Activated T-helper 1 cell treated with Interleukin-2 at 50 U/mL for 16 hours (primary cell): ENCODE measurements around the gene CCDC180.
"Not testable (repeated sequence)": the region's sequence is repeated elsewhere in the genome, so short reads cannot be mapped to it uniquely, and the experiment has no call there.

Source experiments
- DNase-seq: peaks from one replicate; pipeline ENCODE4 v3.0.0-alpha.2; 2020; ENCODE audit warnings: low read depth

The CCDC180 gene

GRCh38 chr9:97311798-97312500 lies 4.5 kb downstream of the CCDC180 start:
- no peak for DNase-seq

DNA sequence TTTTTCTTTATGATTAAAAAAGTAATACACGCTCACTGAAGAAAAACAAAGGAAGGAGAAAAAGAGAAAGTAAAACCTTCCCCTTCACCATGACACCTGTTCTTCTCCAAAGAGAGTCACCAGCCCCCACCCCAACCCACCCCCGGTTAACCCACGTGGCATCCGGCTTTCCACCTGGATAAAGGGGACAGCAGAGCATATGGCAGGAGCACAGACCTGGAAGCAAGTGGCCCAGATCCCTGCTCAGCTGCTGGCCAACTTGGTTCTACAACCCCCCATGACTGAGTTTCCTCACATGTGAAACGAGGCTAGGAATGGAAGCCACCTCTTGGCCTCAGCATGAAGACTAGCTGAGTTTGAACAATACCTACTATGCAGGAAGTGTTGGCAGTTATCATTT lies 5.1 kb downstream of the CCDC180 start:
- DNase-seq = no peak

DNA sequence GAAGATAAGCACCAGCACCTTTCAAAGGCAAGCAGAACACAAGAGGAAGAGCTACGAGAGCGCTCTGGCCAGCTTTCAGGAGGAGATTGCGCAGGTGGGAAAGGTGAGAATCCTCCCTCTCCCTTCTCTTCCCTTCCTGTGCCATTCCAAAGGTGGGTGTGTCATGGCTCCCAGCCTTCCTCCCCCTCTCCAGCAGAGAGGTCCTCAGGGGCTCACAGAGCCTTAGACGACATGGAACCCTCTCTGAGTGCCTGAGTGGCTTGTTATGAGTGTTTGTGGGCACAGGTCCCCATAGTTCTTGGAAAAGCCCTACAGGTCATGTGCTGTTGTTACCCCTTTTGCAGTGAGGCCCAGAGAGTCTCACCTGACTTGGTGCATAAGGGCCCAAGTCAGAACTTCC lies 5.8 kb downstream of the CCDC180 start:
- DNase-seq = no peak

DNA sequence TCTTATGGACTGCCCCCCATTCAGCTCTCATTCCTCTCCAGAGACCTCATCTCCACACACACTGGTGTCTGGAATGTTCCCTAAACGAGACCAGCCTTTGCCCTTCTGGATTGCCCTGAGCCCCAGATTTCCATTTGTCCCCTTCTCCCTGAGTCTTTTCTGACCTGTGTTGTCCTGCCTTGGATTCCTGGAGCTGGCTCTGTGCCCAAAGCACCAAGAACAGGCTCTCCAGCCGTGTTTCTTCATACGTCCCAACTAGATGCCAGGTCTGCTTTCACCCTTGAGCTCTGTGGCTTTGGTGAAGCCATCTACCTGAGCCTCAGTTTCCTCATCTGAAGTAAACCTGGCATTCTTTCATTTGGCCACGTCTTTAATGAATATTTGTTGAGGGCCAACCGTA lies 6.3 kb downstream of the CCDC180 start:
- no peak for DNase-seq

GRCh38 chr9:97314503-97314902 lies 7.0 kb downstream of the CCDC180 start:
- no peak for DNase-seq

GRCh38 chr9:97315550-97315949 lies 8.1 kb downstream of the CCDC180 start:
- no peak for DNase-seq

DNA sequence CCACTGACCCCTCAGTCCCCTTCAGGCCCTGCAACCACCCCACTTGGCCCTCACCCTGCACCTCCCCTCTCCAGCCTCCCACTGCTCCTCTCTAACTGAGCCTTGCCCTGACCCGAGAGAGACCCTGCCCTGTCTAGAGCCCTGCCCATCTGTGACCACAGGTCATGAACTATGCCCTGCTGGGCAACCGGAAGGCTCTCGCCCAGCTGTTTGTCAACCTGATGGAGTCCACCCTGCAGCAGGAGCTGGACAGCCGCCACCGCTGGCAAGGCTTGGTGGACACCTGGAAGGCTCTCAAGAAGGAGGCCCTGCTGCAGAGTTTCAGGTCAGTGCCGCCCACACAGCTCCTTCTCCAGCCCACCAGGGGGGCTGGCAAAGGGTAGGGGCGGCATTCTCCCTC lies 9.4 kb downstream of the CCDC180 start:
- no peak for DNase-seq

DNA sequence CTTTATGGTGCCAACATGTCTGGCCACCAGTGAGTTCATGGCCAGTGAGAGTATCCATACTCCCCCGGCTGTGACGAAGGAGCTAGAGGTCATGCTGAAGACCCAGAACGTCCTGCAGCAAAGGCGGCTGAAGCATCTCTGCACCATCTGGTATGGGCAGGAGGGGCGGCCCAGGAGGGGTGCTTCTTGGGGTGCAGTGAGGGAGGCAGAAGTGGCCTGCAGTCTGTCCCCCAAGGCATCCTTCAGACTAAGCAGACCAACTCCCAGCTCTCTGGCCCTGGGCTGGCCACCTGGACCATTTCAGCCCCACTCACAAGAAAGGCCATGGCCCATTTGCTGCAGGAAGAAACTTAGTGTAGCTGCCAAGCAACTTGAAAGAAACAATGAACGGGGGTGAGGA lies 11.0 kb downstream of the CCDC180 start:
- DNase-seq = no peak

DNA sequence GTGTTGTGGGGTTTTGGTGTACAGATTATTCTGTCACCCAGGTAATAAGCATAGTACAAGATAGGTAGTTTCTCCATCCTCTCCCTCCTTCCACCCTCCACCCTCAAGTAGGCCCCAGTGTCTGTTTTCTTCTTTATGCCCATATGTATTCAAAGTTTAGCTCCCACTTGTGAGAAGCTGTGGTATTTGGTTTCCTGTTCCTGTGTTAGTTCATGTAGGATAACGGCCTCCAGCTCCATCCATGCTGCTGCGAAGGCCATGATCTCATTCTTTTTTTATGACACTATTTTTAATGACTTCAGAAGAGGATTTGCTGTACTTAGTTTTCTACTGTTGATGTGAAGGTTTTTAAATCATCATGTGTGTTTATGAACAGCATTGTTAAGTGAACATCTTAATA lies 11.9 kb downstream of the CCDC180 start:
- no peak for DNase-seq

DNA sequence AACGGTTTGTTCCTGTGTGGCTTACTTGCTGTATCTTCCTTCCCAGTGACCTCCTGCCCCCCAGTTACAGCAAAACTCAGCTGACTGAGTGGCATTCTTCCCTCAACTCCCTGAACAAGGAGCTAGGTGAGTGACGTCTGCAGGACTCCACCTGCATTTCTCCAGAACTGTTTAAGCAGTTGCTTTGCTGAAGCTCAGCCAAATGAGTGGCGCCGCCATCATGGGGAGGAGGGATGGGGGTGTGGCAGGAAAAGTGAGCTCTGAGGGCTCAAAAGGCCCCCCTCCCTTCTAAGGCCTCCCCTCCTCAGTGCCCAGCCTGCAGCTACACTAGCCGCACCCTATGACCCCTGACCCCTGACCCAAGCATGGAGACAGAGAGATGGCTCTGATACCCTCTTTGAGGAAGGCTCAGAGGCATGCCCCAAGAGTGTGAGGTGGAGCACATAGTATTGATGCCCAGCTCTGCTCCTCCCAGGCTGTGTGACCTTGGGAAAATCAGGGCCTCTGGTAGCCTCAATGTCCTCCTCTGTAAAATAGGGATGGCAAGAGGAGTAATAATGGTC lies 12.7 kb downstream of the CCDC180 start:
- DNase-seq = no peak

DNA sequence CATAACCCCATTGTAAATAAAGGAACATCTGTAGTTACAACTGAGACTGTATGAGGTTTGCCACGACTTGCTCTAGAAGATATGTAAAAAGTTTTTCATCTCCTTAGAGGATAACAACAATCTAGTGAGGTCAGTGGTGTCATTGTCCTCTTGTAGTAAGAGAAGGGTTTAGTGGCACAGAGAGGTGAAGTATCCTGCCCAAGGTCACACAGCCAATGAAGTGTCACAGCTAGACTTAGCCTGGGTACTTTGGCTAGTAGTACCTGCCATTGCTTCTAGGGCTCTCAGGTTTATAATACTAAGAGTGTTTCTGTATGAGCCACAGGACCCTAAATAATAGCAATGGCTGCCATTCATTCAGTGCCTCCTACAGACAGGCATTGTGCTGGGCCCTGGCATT lies 13.8 kb downstream of the CCDC180 start:
- DNase-seq = no peak

DNA sequence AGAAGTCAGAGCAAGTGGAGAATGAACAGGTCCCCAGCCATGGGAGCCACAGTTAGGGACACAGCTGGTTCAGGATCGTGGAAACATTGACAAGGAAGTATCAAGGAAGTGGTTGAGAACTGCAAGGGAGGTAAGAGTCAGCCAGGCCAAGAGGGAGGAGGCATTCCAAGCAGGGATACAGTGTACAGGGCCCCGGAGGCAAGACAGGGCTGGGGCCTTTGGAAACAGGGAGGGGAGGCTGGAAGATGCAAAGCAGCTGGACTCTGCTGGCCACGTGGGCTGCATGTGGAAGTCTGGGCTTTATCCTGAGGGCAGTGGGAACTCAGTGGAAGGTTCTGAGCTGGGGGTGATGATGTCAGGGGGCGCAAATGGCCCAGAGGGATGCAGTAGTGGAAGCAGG lies 14.2 kb downstream of the CCDC180 start:
- no peak for DNase-seq

DNA sequence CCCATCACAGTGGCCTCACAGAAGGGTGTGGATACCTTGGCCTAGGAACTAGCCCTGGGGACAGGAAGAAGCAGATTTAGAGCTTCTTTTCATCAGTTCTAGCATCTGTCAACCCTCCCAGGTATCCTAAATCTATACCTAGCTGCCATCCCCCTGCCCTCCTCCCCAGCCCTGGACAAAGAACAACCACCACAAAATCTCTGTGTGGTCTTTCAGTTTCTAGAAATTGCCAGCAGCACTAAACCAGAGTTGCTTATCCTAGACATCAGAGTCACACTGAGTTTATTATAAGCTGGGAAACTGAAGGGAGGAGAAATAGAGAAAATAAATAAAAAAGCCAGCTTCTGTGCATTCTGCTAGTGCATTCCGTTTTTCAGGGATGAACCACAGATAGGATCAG lies 14.6 kb downstream of the CCDC180 start:
- no peak for DNase-seq

- no peak for DNase-seq
These were observed 17.5 kb downstream of the CCDC180 start for GRCh38 chr9:97324954-97325353.

DNA sequence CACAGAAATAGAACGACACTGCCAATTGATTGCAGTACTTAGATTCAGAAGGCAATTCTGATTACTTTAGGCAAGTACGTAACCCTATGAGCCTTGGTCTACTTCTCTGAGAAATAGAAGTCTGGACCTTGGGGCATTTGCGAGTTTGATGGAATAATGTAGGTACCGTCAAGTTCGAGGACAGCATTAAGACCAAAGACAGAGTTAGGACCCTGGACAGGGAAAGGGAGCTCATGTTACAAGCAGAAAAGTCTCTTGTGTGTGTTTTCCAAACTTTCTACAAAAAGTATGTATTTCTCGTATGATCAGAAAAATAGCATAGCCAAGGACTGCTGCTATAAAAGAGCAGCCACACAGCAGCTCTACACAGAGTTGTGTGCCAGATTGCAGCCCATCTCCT lies 20.1 kb downstream of the CCDC180 start:
- no peak for DNase-seq

GRCh38 chr9:97332993-97333392 lies 25.5 kb downstream of the CCDC180 start:
- no peak for DNase-seq

GRCh38 chr9:97335622-97336021 lies 28.2 kb downstream of the CCDC180 start:
- DNase-seq = not testable (repeated sequence)

- no peak for DNase-seq
These were observed 41.4 kb downstream of the CCDC180 start for GRCh38 chr9:97348871-97349270.

DNA sequence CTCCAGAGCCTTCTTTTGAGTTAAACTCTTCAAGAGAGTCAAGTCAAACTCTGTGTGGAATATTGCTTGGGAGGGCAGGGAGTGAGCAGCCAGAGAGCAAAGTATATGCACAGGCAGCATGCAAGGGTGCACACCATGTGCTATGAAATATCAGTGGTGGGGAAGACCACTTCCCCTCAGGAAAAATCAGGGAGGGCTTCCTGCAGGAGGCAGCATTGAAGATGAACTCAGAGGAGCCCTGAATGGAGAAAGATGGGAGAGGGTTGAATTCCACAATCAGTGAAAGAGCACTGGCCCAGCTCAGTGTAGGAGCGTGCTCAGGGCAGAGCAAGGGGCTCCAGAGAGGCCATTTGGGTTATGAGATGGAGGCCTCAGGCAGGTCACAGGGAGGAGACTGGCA lies 41.9 kb downstream of the CCDC180 start:
- DNase-seq = no peak

DNA sequence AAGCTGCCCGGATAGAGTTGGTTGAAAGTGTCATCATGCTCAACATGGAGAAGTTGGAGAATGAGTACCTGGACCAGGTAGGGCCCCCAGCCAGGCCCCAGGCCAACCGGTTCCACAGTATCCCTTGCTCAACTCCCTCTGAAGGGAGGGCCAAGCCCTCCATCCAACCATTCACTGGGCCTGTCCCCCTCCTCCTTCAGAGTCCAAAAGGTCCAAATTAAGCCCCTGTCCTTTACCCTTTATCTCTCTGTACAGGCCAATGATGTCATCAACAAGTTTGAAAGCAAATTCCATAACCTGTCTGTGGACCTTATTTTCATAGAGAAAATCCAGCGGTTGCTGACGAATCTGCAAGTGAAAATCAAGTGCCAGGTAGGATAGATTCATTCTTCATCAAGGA lies 47.2 kb downstream of the CCDC180 start:
- DNase-seq = no peak

DNA sequence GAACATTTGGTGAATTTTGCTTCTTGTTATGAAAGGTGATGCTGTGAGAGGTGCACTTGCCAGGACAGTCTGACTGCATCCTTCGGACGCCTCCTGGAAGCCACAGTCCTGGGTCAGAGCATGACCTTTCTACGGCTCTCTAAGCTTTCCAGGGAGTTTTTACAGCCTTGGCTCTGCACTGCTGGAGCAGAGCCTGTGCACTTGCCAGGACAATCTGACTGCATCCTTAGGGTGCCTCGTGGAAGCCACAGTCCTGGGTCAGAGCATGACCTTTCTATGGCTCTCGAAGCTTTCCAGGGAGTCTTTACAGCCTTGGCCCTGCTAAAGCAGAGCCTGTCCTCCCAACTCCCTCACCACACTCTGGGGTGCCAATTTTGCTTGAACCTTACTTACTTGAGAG lies 49.6 kb downstream of the CCDC180 start:
- no peak for DNase-seq
